MM.1S (cell line): ENCODE data around the gene CMIP.

Experiments used
- DNase-seq: peaks from one replicate; pipeline ENCODE4 v3.0.0-alpha.2; 2015
- H2AFZ ChIP-seq: fragments of 300-600 bp; sonication (generic); 2 replicates; pipeline ENCODE4 v1.6.0; 2016; ENCODE audit warnings: antibody characterized with exemption, low read length
- H3F3A ChIP-seq: fragments of 300-600 bp; sonication (generic); 2 replicates; pipeline ENCODE4 v1.6.1; 2016; ENCODE audit warnings: mild to moderate bottlenecking, antibody characterized with exemption, low read length, moderate library complexity, mixed read lengths; ENCODE audit not compliant: insufficient read depth
- H3K27ac ChIP-seq: fragments of 300-600 bp; sonication (generic); 2 replicates; pipeline ENCODE4 v1.5.1; 2016; ENCODE audit warnings: mild to moderate bottlenecking, low read length
- H3K27me3 ChIP-seq: fragments of 300-600 bp; sonication (generic); replicated peaks from 2 replicates; pipeline ENCODE4 v1.6.0; 2016; ENCODE audit warnings: low read length; ENCODE audit not compliant: insufficient read depth
- H3K36me3 ChIP-seq: fragments of 300-600 bp; sonication (generic); replicated peaks from 2 replicates; pipeline ENCODE4 v1.6.1; 2016; ENCODE audit warnings: mild to moderate bottlenecking, low read length, mixed read lengths; ENCODE audit not compliant: insufficient read depth
- H3K4me1 ChIP-seq: fragments of 300-600 bp; sonication (generic); 2 replicates; pipeline ENCODE4 v1.6.1; 2016; ENCODE audit warnings: low read length, mixed read lengths
- H3K4me2 ChIP-seq: fragments of 300-600 bp; sonication (generic); 2 replicates; pipeline ENCODE4 v1.6.0; 2016; ENCODE audit warnings: low read depth, low read length
- H3K4me3 ChIP-seq: fragments of 300-600 bp; sonication (generic); 2 replicates; pipeline ENCODE4 v1.5.1; 2016; ENCODE audit warnings: low read length, mixed read lengths
- H3K79me2 ChIP-seq: fragments of 300-600 bp; sonication (generic); 2 replicates; pipeline ENCODE4 v1.6.1; 2016; ENCODE audit warnings: mixed run types, low read length, mixed read lengths
- H3K9ac ChIP-seq: fragments of 300-600 bp; sonication (generic); 2 replicates; pipeline ENCODE4 v1.6.1; 2016; ENCODE audit warnings: low read length, mixed read lengths
- H3K9me2 ChIP-seq: fragments of 300-600 bp; sonication (generic); replicated peaks from 2 replicates; pipeline ENCODE4 v1.6.1; 2016; ENCODE audit warnings: mild to moderate bottlenecking, low read length, mixed read lengths; ENCODE audit not compliant: insufficient read depth
- H3K9me3 ChIP-seq: fragments of 300-600 bp; sonication (generic); replicated peaks from 2 replicates; pipeline ENCODE4 v1.6.1; 2016; ENCODE audit warnings: mild to moderate bottlenecking, low read length, mixed read lengths; ENCODE audit not compliant: insufficient read depth
- H4K20me1 ChIP-seq: fragments of 300-600 bp; sonication (generic); 2 replicates; pipeline ENCODE4 v1.6.1; 2016; ENCODE audit warnings: mild to moderate bottlenecking, low read length, moderate library complexity, mixed read lengths; ENCODE audit not compliant: insufficient read depth
- EZH2 ChIP-seq: fragments of 300-600 bp; sonication (generic); optimal IDR thresholded peaks from 2 replicates; pipeline ENCODE3; 2017; ENCODE audit warnings: low read depth, mild to moderate bottlenecking, antibody characterized with exemption, low read length, mixed read lengths
- EZH2phosphoT487 ChIP-seq: fragments of 300-600 bp; sonication (generic); IDR thresholded peaks from 2 replicates; pipeline ENCODE4 v1.6.1; 2018; ENCODE audit warnings: antibody characterized with exemption, low read length
- TF ChIP-seq, protein P1 (sequence below): fragments of 300-600 bp; sonication (generic); IDR thresholded peaks from 2 replicates; pipeline ENCODE4 v1.5.1; 2016; ENCODE audit warnings: antibody characterized with exemption, low read length, mixed read lengths

The CMIP gene

DNA sequence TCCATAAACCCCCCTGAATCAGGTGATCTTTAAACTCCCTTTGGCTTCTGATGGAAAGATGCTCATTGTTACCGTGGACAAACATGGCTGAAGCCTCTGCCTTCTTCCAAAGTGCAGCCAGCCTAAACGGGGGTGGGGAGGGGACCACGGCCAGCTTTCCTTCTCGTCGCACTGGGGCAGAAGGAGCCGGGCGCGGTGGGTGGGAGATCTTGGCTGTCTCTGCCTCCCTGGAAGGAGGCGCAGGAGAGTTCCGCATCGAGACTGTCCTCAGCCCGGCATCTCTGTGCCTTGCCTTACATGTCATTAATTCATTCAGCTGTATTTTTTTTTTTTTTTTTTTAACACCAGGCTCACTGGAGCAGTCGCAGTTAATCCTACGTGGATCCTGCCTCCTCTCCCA lies 171.2 kb downstream of the CMIP start:
- peaks cover 21% of the 10 kb centered on the region for H3K4me1 ChIP-seq
- H3K27me3 ChIP-seq, result no peaks in the 10 kb centered on the region
- no peak overlapping the region for H2AFZ ChIP-seq
- peaks cover 6% of the 10 kb centered on the region; the same call in 1 of the 2 replicates for H3K79me2 ChIP-seq
- TF ChIP-seq EZH2phosphoT487 (no peak), EZH2 (no peak)
- TF ChIP-seq, protein P1, sequence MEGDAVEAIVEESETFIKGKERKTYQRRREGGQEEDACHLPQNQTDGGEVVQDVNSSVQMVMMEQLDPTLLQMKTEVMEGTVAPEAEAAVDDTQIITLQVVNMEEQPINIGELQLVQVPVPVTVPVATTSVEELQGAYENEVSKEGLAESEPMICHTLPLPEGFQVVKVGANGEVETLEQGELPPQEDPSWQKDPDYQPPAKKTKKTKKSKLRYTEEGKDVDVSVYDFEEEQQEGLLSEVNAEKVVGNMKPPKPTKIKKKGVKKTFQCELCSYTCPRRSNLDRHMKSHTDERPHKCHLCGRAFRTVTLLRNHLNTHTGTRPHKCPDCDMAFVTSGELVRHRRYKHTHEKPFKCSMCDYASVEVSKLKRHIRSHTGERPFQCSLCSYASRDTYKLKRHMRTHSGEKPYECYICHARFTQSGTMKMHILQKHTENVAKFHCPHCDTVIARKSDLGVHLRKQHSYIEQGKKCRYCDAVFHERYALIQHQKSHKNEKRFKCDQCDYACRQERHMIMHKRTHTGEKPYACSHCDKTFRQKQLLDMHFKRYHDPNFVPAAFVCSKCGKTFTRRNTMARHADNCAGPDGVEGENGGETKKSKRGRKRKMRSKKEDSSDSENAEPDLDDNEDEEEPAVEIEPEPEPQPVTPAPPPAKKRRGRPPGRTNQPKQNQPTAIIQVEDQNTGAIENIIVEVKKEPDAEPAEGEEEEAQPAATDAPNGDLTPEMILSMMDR, result no peak
- H3K9me2 ChIP-seq, result no peaks in the 10 kb centered on the region
- peak overlapping the region; percentile 68; the same call in 1 of the 2 replicates for H3K4me2 ChIP-seq
- H3K27ac ChIP-seq, result peak overlapping the region; percentile 100
- peaks cover 13% of the 10 kb centered on the region for H3F3A ChIP-seq
- no peak overlapping the region for H3K4me3 ChIP-seq
- no peak for DNase-seq
- H3K9ac ChIP-seq, result peak overlapping the region; percentile 30
- H3K36me3 ChIP-seq, result no peaks in the 10 kb centered on the region
- no peaks in the 10 kb centered on the region for H4K20me1 ChIP-seq
- no peaks in the 10 kb centered on the region for H3K9me3 ChIP-seq

DNA sequence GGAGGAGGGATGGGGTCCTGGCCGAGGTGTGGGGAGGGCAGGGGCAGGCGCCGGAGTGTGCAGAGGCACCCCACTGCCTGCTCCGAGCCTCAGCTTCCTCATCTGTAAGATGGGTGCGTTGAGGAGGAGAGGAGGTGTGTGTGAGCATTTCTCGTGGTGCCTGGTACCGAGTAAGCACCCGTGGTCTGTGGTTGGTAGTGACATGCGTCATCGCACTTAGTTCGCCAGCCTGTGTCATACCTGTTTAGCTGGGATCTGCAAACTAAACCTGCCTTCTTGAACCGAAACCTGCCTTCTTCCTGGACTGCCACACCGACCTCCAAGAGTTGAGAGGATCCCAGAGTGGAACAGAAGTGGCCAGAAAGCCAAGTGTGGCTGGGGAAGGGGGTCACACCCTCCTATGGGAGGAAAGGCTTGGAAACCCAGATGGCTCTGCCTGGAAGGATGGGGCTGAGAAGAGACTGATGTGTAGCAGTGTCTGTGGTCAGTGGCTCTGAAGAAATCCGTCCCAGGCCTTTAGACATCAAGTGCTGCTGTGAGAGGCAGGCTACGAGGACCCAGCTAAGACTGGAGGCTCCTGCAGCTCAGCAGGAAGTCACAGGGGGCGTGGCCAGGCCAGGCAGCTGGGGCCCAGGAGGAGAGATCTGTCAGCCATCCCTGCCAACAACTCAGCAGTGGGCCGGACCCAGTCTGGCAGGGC lies 171.9 kb downstream of the CMIP start:
- H4K20me1 ChIP-seq, result no peaks in the 10 kb centered on the region
- peak; percentile 72 for DNase-seq
- H3K36me3 ChIP-seq, result no peaks in the 10 kb centered on the region
- peak overlapping the region; percentile 23; the same call in 1 of the 2 replicates for H3K4me3 ChIP-seq
- H3K79me2 ChIP-seq, result peaks cover 6% of the 10 kb centered on the region; the same call in 1 of the 2 replicates
- no peaks in the 10 kb centered on the region for H3K9me3 ChIP-seq
- TF ChIP-seq, protein P1, result no peak
- TF ChIP-seq EZH2 (no peak), EZH2phosphoT487 (no peak)
- H3K9ac ChIP-seq, result peak overlapping the region; percentile 75
- no peaks in the 10 kb centered on the region for H3K9me2 ChIP-seq
- peak overlapping the region; percentile 68; the same call in 1 of the 2 replicates for H3K4me2 ChIP-seq
- H3K4me1 ChIP-seq, result peaks cover 21% of the 10 kb centered on the region
- no peaks in the 10 kb centered on the region for H3K27me3 ChIP-seq
- H2AFZ ChIP-seq, result no peak overlapping the region
- peak overlapping the region; percentile 100 for H3K27ac ChIP-seq
- H3F3A ChIP-seq, result peaks cover 13% of the 10 kb centered on the region

DNA sequence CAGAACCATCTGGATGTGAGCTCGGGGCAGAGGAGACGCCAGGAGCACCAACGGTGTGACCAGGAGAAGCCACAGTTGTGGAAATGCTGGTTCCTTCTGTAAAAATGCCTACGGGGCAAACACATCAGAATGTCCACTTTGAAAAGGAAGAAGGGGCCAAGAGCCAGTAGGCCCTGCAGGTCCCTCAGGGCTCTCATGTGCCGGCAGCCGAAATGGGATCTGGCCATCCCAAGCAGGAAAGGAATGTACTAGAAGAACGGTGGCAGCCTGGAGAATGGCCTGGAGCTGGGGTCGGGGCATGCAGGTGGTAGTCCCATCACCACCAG lies 172.4 kb downstream of the CMIP start:
- Histone ChIP-seq H4K20me1 (no peaks in the 10 kb centered on the region), H3K27ac (peak overlapping the region; percentile 100)

More for the DNA sequence above, 172.4 kb downstream of the CMIP start:
- no peak for DNase-seq
- no peak for TF ChIP-seq EZH2
- TF ChIP-seq, protein P1, result no peak
- no peak for TF ChIP-seq EZH2phosphoT487
- Histone ChIP-seq H3K9ac (peak overlapping the region; percentile 75), H3K9me3 (no peaks in the 10 kb centered on the region), H2AFZ (no peak overlapping the region), H3K4me2 (peak overlapping the region; percentile 68), H3K27me3 (no peaks in the 10 kb centered on the region), H3K4me3 (peak overlapping the region; percentile 20; the same call in 1 of the 2 replicates), H3K36me3 (no peaks in the 10 kb centered on the region), H3F3A (peaks cover 13% of the 10 kb centered on the region), H3K4me1 (peaks cover 21% of the 10 kb centered on the region), H3K9me2 (no peaks in the 10 kb centered on the region), H3K79me2 (peaks cover 6% of the 10 kb centered on the region; the same call in 1 of the 2 replicates)
